Activated naive CD8-positive, alpha-beta T cell treated with anti-CD3 and anti-CD28 coated beads, Interleukin-2, amount 10 ng/mL, durations not matched to agents 7 days and 5 days (primary cell): ENCODE data around the gene EIF2B4. TPM values are rescaled to one million over a fixed set of nuclear protein-coding genes. Genes with fewer than 3 reads are reported as not detected.
A peak's percentile ranks its signal among the peaks of the same experiment; 100 is the strongest.
"Not testable (repeated sequence)": the region's sequence is repeated elsewhere in the genome, so short reads cannot be mapped to it uniquely, and the experiment has no call there.

Experiments used
- ATAC-seq: fragments of 150-1000 bp; cut with Tn5 transposase; one replicate; pipeline ENCODE4 v1.10.0; 2021; ENCODE audit warnings: low read depth, moderate library complexity
- POLR2A ChIA-PET: fragments of 350-600 bp; sonication (Branson Sonifier 250); formaldehyde crosslinking; loops from one replicate; lab custom pipeline; 2021; ENCODE audit warnings: antibody characterized with exemption; lab: Charles Lee
- DNase-seq: peaks from one replicate; pipeline ENCODE4 v3.0.0; 2021
- H3K27ac Mint-ChIP-seq: one replicate; pipeline ENCODE4 v1.8.0; 2022; ENCODE audit warnings: mild to moderate bottlenecking, mixed read lengths
- H3K27me3 Mint-ChIP-seq: one replicate; pipeline ENCODE4 v1.8.0; 2022; ENCODE audit warnings: mild to moderate bottlenecking, moderate library complexity, mixed read lengths
- H3K36me3 Mint-ChIP-seq: one replicate; pipeline ENCODE4 v1.8.0; 2021; ENCODE audit warnings: mild to moderate bottlenecking, mixed read lengths
- H3K4me1 Mint-ChIP-seq: one replicate; pipeline ENCODE4 v1.8.0; 2021; ENCODE audit warnings: mixed read lengths
- H3K4me3 Mint-ChIP-seq: one replicate; pipeline ENCODE4 v1.8.0; 2022; ENCODE audit warnings: mild to moderate bottlenecking, moderate library complexity, mixed read lengths
- H3K9me3 Mint-ChIP-seq: one replicate; pipeline ENCODE4 v1.8.0; 2021; ENCODE audit warnings: mixed read lengths
- total RNA-seq, 2 experiments: library from RNA; stranded (reverse); gene quantifications; one replicate each; pipeline ENCODE4 v1.2.3, GENCODE V29; 2021

Gene EIF2B4
- total RNA-seq, 2 experiments from 2014 or later: 38.3 to 39.2 TPM

GRCh38 chr2:27373567-27373966, 3.4 kb upstream of the EIF2B4 start:
- Mint-ChIP-seq H3K4me3 (no peak overlapping the region), H3K4me1 (peaks cover 31% of the 10 kb centered on the region), H3K9me3 (no peaks in the 10 kb centered on the region), H3K27me3 (no peaks in the 10 kb centered on the region), H3K27ac (peak overlapping the region; percentile 98), H3K36me3 (peaks cover 30% of the 10 kb centered on the region)
- POLR2A ChIA-PET: no interaction called here
- ATAC-seq: no peak
- no peak for DNase-seq

- DNase-seq: peak; percentile 44
- Mint-ChIP-seq H3K4me3 (peak overlapping the region; percentile 100), H3K9me3 (no peaks in the 10 kb centered on the region), H3K27me3 (no peaks in the 10 kb centered on the region), H3K27ac (peak overlapping the region; percentile 98), H3K36me3 (peaks cover 32% of the 10 kb centered on the region), H3K4me1 (peaks cover 36% of the 10 kb centered on the region)
- no peak for ATAC-seq
- POLR2A ChIA-PET: interaction anchor here (4.1 to 4.6 kb wide), 2 partner anchors 16 to 56 kb away, joined by 25 to 48 read pairs; partner anchors contain the start of genes GTF3C2 and NRBP1
Observed at GRCh38 chr2:27372937-27373336, 2.8 kb upstream of the EIF2B4 start.

GRCh38 chr2:27370816-27371620, 880 bp upstream of the EIF2B4 start:
- POLR2A ChIA-PET: interaction anchor here (0.7 to 5.4 kb wide), 9 partner anchors 9 to 293 kb away, joined by 3 to 55 read pairs (median 15); partner anchors contain the start of genes GTF3C2, MPV17, NRBP1 and PPM1G
- peak overlapping the region; percentile 100 for H3K4me3 Mint-ChIP-seq
- H3K27ac Mint-ChIP-seq: peak overlapping the region; percentile 98
- ATAC-seq (peak; percentile 11), DNase-seq (no peak)
- H3K36me3 Mint-ChIP-seq: peaks cover 35% of the 10 kb centered on the region
- no peaks in the 10 kb centered on the region for H3K27me3 Mint-ChIP-seq
- H3K9me3 Mint-ChIP-seq: no peaks in the 10 kb centered on the region
- peaks cover 35% of the 10 kb centered on the region for H3K4me1 Mint-ChIP-seq

- no peak for ATAC-seq
- no peak for DNase-seq
- Mint-ChIP-seq H3K36me3 (peaks cover 34% of the 10 kb centered on the region), H3K4me3 (peak overlapping the region; percentile 100), H3K27ac (peak overlapping the region; percentile 96), H3K9me3 (no peaks in the 10 kb centered on the region), H3K4me1 (peaks cover 35% of the 10 kb centered on the region), H3K27me3 (no peaks in the 10 kb centered on the region)
- POLR2A ChIA-PET: interaction anchor here (1.0 to 5.4 kb wide), 9 partner anchors 9 to 158 kb away, joined by 3 to 55 read pairs (median 15); partner anchors contain the start of genes ATRAID, GTF3C2, MPV17 and NRBP1
Observed at GRCh38 chr2:27369471-27370025, 590 bp downstream of the EIF2B4 start.

GRCh38 chr2:27363933-27364332, 6.2 kb downstream of the EIF2B4 start:
- Mint-ChIP-seq H3K4me1 (peaks cover 10% of the 10 kb centered on the region), H3K4me3 (no peak overlapping the region), H3K36me3 (peaks cover 16% of the 10 kb centered on the region), H3K27me3 (no peaks in the 10 kb centered on the region), H3K27ac (no peak overlapping the region), H3K9me3 (no peaks in the 10 kb centered on the region)
- no peak for ATAC-seq
- POLR2A ChIA-PET: interaction anchor here (1.0 kb wide), 1 partner anchor 16 kb away, joined by 4 read pairs; the partner anchor contains the start of gene ZNF513
- no peak for DNase-seq

- Mint-ChIP-seq H3K27ac (peak overlapping the region; percentile 1), H3K9me3 (no peaks in the 10 kb centered on the region), H3K4me3 (no peak overlapping the region), H3K36me3 (peaks cover 16% of the 10 kb centered on the region), H3K27me3 (no peaks in the 10 kb centered on the region), H3K4me1 (peaks cover 11% of the 10 kb centered on the region)
- DNase-seq (no peak), ATAC-seq (no peak)
- POLR2A ChIA-PET: interaction anchor here (0.7 to 1.4 kb wide), 2 partner anchors 11 to 455 kb away, joined by 3 to 4 read pairs; no protein-coding TSS in a partner anchor
Observed at GRCh38 chr2:27362678-27363420, 7.3 kb downstream of the EIF2B4 start.

- no peaks in the 10 kb centered on the region for H3K9me3 Mint-ChIP-seq
- H3K27me3 Mint-ChIP-seq: no peaks in the 10 kb centered on the region
- H3K4me3 Mint-ChIP-seq: peak within 1 kb of the TSS; percentile 97
- H3K27ac Mint-ChIP-seq: peak within 1 kb of the TSS; percentile 99
- POLR2A ChIA-PET: interaction anchor here (0.7 to 2.9 kb wide), 8 partner anchors 9 to 306 kb away, joined by 3 to 48 read pairs (median 8); partner anchors contain the start of genes EIF2B4, MPV17, NRBP1 and PPM1G
- DNase-seq (peak; percentile 88), ATAC-seq (peak; percentile 80)
- H3K4me1 Mint-ChIP-seq: peaks cover 34% of the 10 kb centered on the region
- H3K36me3 Mint-ChIP-seq: peaks cover 9% of the 10 kb centered on the region
Observed at GRCh38 chr2:27356382-27357181, 13.6 kb downstream of the EIF2B4 start, which contains the start of gene GTF3C2. TSS of gene GTF3C2 (minus strand) at chr2:27356764. CDS start at chr2:27343554, 13,210 bp downstream.

- Mint-ChIP-seq H3K4me1 (peaks cover 37% of the 10 kb centered on the region), H3K4me3 (peak overlapping the region; percentile 97), H3K9me3 (no peaks in the 10 kb centered on the region), H3K27me3 (no peaks in the 10 kb centered on the region), H3K27ac (peak overlapping the region; percentile 99), H3K36me3 (peaks cover 9% of the 10 kb centered on the region)
- POLR2A ChIA-PET: interaction anchor here (1.0 to 2.9 kb wide), 6 partner anchors 10 to 73 kb away, joined by 4 to 48 read pairs (median 11); partner anchors contain the start of genes EIF2B4, MPV17, NRBP1 and PPM1G
- ATAC-seq: peak; percentile 43
- DNase-seq: no peak
Observed at GRCh38 chr2:27356056-27356381, 14.1 kb downstream of the EIF2B4 start.

GRCh38 chr2:27354597-27354927, 15.6 kb downstream of the EIF2B4 start:
- ATAC-seq (no peak), DNase-seq (no peak)
- Mint-ChIP-seq H3K27me3 (no peaks in the 10 kb centered on the region), H3K4me3 (peak overlapping the region; percentile 51), H3K9me3 (no peaks in the 10 kb centered on the region), H3K4me1 (peaks cover 41% of the 10 kb centered on the region), H3K27ac (no peak overlapping the region), H3K36me3 (peaks cover 11% of the 10 kb centered on the region)
- POLR2A ChIA-PET: interaction anchor here (0.6 to 2.9 kb wide), 6 partner anchors 9 to 309 kb away, joined by 3 to 9 read pairs (median 4); partner anchors contain the start of genes EIF2B4, MPV17, PPM1G and SNX17

- Mint-ChIP-seq H3K36me3 (peaks cover 13% of the 10 kb centered on the region), H3K9me3 (no peaks in the 10 kb centered on the region), H3K4me1 (peaks cover 41% of the 10 kb centered on the region), H3K27me3 (no peaks in the 10 kb centered on the region), H3K27ac (peak overlapping the region; percentile 52), H3K4me3 (peak overlapping the region; percentile 51)
- ATAC-seq: no peak
- POLR2A ChIA-PET: interaction anchor here (0.6 to 2.9 kb wide), 8 partner anchors 8 to 309 kb away, joined by 3 to 9 read pairs (median 4); partner anchors contain the start of genes EIF2B4, MPV17, PPM1G and SNX17
- DNase-seq: no peak
Observed at GRCh38 chr2:27353762-27354596, 16.2 kb downstream of the EIF2B4 start.

GRCh38 chr2:27353386-27353761, 16.8 kb downstream of the EIF2B4 start:
- not testable (repeated sequence) for H3K27me3 Mint-ChIP-seq, H3K9me3 Mint-ChIP-seq, ATAC-seq, DNase-seq, H3K27ac Mint-ChIP-seq, H3K4me3 Mint-ChIP-seq
- POLR2A ChIA-PET: interaction anchor here (0.6 to 2.9 kb wide), 5 partner anchors 16 to 60 kb away, joined by 4 to 9 read pairs (median 6); partner anchors contain the start of genes EIF2B4, MPV17, PPM1G and SNX17
- peaks cover 10% of the 10 kb centered on the region for H3K36me3 Mint-ChIP-seq
- peaks cover 38% of the 10 kb centered on the region for H3K4me1 Mint-ChIP-seq
